Measurements from ENCODE around the gene SLC4A9.
"Not testable (repeated sequence)": the region's sequence is repeated elsewhere in the genome, so short reads cannot be mapped to it uniquely, and the experiment has no call there.

The SLC4A9 gene

GRCh38 chr5:140401362-140402257 lies 41.6 kb downstream of the SLC4A9 start, which contains the start of gene ANKHD1:
TSS of gene ANKHD1 (plus strand) at chr5:140401833. CDS start at chr5:140401968, 135 bp downstream.
- DNase-seq = peak; percentile 98

- DNase-seq = peak; percentile 46
Measured at GRCh38 chr5:140402258-140403074, 42.5 kb downstream of the SLC4A9 start.

- DNase-seq = no peak
Measured at GRCh38 chr5:140403613-140404012, 43.6 kb downstream of the SLC4A9 start.

- DNase-seq = no peak
Measured at GRCh38 chr5:140408750-140409241, 48.8 kb downstream of the SLC4A9 start.

GRCh38 chr5:140413230-140413629 lies 53.2 kb downstream of the SLC4A9 start:
- DNase-seq = no peak

GRCh38 chr5:140417235-140417634 lies 57.2 kb downstream of the SLC4A9 start:
- no peak for DNase-seq

GRCh38 chr5:140418862-140419520 lies 59.0 kb downstream of the SLC4A9 start:
- no peak for DNase-seq

GRCh38 chr5:140420226-140420570 lies 60.2 kb downstream of the SLC4A9 start:
- DNase-seq = no peak

GRCh38 chr5:140420665-140421361 lies 60.8 kb downstream of the SLC4A9 start:
- no peak for DNase-seq

GRCh38 chr5:140421375-140421774 lies 61.4 kb downstream of the SLC4A9 start:
- not testable (repeated sequence) for DNase-seq

- DNase-seq = no peak
Measured at GRCh38 chr5:140423609-140424008, 63.6 kb downstream of the SLC4A9 start.

GRCh38 chr5:140424135-140424534 lies 64.1 kb downstream of the SLC4A9 start:
- DNase-seq = no peak

Measured in NCI-H1048 (cell line).